GM21825 (cell line): ENCODE data around the gene FAM193A.

ENCODE experiments used
- ATAC-seq: cut with Tn5 transposase; IDR thresholded peaks from one replicate; pipeline ENCODE4 v1.9.1; 2021; ENCODE audit warnings: mild to moderate bottlenecking, moderate library complexity; ENCODE audit not compliant: unreplicated experiment

The FAM193A gene, protein sequence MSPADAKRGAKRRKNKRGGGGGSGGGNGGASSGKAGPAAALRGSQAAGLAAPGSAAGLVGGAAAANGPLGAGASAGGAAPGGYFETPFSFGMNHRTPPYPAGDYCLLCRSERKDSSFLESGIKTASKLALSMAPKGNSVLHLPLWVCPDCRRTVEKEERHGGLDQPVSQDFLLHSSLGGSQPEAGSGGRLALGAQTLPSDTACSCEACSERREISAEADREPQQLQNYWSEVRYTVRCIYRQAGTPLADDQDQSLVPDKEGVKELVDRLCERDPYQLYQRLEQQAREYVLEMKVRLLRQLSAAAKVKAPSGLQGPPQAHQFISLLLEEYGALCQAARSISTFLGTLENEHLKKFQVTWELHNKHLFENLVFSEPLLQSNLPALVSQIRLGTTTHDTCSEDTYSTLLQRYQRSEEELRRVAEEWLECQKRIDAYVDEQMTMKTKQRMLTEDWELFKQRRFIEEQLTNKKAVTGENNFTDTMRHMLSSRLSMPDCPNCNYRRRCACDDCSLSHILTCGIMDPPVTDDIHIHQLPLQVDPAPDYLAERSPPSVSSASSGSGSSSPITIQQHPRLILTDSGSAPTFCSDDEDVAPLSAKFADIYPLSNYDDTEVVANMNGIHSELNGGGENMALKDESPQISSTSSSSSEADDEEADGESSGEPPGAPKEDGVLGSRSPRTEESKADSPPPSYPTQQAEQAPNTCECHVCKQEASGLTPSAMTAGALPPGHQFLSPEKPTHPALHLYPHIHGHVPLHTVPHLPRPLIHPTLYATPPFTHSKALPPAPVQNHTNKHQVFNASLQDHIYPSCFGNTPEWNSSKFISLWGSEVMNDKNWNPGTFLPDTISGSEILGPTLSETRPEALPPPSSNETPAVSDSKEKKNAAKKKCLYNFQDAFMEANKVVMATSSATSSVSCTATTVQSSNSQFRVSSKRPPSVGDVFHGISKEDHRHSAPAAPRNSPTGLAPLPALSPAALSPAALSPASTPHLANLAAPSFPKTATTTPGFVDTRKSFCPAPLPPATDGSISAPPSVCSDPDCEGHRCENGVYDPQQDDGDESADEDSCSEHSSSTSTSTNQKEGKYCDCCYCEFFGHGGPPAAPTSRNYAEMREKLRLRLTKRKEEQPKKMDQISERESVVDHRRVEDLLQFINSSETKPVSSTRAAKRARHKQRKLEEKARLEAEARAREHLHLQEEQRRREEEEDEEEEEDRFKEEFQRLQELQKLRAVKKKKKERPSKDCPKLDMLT (N-terminal part only)

DNA sequence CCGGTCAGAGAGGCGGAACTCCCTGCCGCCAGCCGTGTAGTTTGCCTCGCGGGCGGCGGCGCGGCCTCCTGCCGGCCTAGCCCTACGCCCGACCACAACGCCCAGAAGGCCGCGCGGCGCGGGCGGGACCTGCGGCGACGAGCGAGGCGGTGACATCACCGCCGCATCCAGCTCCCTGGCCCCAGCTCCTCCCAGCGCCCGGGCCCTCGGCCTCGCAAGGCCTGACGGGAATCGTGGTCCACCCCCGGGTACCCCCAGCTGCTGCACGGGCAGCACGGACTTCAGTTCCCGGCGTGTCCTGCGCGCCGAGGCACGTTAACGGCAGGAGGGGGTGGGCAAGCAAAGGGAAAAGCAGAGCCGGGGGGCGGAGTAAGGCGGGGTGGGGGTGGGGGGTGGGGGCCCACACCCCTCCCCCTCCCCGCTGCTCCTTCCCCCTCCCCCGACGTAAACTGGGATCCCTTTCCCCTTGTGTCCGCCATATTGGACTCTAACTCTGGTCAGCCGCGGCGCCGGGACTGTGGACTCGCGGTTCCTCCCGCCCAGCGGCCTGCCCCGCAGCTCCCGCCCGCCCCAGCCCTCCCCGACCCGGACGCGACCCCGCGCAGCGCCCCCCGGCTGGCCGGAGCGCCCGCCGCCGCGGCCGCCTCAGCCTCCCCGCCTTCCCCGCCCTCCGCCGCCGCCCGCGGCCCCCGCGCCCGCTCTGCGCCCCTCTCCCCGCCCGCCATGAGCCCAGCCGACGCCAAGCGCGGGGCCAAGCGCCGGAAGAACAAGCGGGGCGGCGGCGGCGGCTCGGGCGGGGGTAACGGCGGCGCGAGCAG lies at the start of gene FAM193A:
FAM193A (plus strand) TSS at position 455 of the 818 bp plus-strand sequence; CDS start at position 724, 269 bp downstream.
- ATAC-seq = peak; percentile 83

DNA sequence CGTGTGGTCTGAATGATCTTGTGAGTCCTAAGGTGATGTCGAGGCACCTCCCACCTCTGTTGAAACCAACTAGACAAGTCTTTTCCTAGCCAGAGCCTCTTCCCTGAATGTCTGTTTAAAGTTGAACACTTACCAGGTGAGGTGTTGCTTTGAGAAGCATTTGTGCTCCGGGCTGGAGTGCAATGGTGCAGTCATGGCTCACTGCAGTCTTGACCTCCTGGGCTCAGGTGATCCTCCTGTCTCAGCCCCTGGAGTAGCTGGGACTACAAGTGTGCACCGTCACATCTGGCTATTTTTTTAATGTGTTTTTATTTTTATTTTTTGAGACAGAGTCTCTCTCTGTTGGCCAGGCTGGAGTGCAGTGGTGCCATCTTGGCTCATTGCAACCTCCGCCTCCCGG lies 49.5 kb upstream of the FAM193A start:
- ATAC-seq = no peak

DNA sequence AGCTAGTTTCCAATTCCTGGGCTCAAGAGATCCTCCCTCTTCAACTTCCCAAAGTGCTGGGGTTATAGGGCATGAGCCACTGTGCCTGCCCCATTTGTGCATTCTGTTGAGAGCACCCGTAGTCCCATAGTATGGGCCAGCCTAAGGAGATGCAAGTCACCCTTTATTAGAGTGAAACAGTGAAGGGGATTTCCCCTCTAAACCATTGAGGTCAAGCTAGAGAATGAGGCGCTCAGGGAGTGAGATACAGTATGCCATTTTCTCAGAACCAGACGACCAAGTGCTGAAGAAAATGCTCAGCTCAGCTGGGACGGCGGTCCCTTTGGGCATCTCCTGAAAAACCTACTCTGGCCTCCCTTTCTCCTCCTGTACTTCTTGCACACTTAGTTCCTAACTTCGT lies 48.8 kb upstream of the FAM193A start:
- peak; percentile 50 for ATAC-seq

DNA sequence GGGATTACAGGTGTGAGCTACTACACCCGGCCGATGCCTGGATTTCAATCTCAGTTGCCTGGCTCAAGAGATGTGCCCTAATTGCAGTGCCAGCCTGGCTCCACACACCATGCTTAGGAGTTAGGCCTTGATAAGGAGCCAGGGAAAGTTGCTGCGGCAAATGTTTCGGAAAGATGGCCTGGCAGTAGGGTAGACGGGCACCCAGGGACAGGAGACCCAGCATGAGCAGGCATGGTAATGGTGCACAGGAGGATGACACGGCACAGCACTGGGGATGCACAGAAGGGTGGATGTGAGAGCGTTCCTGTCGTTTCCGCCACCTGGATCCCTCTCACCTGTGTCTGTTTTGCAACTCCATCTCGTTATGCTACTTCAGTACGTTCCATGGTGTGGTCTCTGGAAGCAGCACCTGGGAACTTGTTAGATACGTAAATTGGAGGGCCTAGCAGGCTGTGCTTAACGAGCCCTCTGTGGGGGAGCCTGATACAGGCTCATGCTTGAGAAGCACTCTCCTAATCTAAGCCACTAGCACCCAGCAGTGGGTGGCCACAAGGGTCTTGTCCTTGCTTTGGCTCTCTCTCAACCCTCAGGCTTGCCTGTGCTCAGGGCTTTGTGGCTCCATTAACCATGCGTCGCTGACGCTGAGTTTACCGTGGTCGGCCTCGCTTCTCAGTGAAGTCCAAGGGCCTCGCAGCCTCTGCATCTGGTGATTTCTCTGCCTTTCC lies 47.2 kb upstream of the FAM193A start:
- ATAC-seq = no peak

DNA sequence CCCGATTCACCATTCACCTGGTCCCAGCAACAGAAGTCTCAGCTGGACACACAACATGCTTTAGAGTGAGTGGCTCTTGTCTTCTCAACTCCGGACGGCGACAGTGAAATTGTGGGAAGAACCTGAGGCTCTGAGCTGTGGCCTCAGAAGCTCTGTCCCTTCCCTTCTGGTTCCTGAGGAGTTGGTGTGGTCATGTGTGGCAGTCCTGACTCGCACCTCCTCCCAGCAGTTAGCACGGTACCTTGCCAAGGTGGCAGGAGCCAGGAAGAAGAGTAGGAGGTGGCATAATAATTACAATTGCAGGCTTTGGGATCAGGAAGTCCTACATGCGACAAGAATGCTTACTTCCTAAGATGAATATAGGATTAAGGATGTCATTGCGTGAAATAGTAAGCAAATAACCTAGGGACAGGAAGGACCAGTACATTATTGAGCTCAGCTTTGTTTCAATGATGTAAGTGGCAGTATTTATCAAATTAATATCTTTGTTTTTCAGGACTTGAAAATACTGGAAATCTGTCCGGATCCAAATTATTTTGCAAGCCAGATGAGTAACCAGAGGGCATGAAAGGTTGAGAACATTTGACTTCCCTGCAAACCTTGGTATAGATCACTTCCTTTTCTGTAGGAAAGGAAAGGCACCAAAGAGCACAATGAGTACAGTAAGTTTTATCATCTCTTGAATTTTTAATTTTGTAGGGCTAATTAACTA lies 46.5 kb upstream of the FAM193A start:
- no peak for ATAC-seq

DNA sequence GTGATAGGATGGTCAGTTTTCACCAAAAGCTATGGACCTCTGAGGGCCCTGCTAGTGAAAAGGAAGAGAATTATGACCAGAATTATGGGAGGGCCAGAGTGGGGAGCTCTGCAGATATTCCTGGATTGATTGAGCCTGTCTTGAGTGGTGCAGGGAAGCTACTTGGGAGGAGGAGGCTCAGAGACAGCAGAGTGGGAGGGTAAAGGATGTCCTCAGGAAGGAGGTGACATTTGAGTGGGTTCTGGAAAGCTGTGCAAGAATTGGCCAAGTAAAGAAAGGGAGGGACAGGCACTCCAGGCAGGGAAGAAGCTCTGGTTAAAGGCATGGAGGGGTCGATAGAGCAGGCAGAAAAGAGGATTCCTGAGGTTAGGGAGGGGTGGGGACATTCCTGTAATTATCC lies 43.5 kb upstream of the FAM193A start:
- no peak for ATAC-seq

DNA sequence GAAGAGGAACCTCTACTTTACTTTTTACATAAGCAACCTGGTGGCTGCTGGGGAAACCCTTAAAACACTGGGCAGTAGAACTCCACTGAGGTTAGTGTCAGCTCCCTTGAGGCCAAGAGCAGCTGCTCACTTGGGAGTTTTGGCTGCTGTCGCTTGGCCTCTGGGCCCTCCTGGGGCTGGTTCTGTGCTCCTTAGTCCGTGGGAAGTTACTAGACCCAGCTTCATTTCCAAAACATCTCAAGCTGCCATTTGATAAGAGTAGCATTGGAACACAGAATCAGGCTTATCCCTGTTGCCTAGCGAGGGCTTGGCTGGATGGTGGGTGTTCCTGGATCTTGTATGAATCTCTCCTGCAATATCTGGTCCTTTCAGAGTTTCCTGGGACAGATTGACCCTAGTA lies 41.5 kb upstream of the FAM193A start:
- ATAC-seq = no peak

DNA sequence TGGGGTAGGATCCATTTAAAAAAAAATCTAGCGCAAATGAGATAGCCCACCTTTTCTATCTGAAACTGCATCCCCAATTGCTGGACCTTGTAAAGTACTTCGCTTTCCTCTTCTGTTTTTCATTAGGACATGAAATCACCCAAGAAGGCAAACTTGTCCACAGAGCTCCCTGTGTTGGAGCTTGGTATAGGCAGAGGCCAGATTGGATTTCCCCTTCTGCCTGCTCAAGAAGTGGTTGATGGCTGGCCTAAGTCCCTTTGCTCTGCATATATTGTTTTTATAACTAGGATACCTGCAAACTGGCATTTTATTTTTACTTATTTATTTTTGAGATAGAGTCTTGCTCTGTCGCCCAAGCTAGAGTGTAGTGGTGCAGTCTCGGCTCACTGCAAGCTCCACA lies 39.1 kb upstream of the FAM193A start:
- ATAC-seq = no peak

DNA sequence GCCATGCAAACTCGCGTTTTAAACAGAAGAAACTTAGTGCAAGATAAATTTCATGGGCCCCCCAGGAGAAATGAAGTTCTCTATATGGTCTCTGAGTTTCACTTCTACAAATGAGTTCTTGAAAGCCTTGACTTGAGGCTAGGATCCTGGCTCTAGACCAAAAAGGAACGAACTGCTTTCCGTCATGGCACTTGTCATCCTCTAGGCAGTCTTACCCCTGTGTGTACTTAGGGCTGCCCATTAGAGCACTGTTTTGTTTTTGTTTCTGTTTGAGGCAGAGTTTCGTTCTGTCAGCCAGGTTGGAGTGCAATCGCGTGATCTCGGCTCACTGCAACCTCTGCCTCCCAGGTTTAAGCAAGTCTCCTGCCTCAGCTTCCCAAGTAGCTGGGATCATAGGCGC lies 38.5 kb upstream of the FAM193A start:
- ATAC-seq = peak; percentile 91

DNA sequence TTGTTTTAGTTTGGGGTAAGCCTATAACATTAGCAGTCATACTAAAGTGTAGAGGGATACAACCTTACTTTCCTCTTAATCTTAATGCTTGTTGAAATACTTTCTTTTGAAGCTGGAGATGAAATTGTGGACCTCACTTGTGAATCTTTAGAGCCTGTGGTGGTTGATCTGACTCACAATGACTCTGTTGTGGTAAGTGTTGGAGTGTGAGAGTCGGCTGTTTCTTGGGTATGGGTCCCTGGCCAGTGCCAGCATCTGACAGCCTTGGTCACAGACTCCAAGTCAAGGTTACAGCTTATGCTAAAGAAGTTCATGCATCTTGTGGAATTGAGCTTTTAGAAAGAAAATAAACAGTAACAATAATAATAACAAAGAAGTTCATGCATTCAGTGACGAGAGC lies 35.9 kb upstream of the FAM193A start:
- no peak for ATAC-seq

DNA sequence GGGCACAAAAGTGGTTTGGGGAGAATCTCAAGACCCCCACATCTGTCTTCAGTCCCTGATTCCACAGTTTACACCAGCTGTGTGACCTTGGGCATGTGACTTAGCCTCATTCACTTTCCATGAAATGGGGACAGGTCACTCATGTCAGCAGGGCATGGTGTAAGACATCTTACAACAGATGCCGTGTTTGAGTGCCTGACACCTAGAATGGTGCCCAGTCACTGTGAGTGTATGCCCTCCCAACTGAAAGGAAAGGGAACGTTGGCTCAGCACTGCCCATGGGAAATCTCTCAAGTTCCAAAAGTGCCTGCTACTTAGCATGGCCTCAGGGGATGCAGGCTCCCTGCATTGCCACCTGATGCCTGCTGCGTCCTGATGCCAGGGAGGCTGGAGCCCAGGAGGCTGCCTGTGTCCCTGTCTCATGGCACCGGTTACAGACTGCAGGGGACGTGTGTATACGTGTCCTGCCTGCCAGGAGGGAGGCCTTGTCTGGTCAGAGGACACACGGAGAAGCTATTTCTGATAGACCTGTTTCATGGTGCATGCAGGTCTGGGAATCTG lies 35.3 kb upstream of the FAM193A start:
- no peak for ATAC-seq

DNA sequence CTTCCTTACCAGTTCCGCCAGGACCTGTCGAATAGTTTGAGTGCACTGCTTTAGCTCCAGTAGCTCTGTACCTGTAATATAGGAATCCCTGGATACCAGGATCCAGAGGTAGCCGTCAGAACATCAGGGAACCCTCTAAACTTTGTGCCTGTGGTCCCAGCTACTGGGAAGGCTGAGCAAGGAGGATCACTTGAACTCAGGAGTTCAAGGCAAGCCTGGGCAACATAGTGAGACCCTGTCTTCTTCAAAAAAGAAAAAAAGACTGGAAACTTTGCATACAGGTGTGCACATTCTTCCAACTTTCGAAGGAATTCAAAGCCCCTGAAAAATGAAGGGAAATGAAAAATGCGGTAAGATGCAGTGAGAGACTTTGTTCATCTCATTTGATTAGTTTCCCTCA lies 32.6 kb upstream of the FAM193A start:
- ATAC-seq = no peak

DNA sequence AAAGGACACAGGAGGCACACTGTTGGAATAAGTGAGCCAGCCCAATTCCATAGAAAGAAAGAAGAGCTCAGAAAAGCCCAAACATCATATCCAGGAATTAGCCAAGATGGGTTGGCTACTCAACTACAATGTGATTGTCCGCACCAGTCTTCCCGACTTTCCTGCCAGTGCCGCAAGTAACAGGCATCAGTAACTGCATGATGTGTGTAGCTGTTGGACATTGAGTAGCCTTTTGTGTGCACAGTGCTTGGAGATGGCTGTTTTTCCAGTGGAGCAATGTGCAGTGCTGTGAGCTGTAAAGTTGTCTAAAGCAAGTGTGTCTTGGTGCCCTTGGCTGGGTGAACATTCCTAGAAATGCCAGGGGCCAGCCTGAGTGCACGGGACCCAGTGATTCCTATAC lies 29.2 kb upstream of the FAM193A start:
- no peak for ATAC-seq

DNA sequence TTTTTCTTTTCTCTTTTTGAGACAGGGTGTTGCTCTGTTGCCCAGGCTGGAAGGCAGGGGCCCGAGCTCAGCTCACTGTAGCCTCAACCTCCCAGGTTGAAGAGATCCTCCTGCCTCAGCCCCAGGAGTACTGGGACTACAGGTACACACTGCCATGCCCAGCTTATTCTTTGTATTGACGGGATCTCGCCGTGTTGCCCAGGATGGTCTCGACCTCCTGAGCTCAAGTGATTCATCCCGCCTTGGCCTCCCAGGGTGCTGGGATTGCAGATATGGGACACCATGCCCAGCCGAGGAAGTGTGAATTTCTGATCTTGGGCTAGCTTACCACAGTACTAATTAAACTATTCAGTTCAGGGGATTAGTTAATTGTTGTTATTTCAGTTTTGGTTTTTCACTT lies 28.6 kb upstream of the FAM193A start:
- no peak for ATAC-seq

DNA sequence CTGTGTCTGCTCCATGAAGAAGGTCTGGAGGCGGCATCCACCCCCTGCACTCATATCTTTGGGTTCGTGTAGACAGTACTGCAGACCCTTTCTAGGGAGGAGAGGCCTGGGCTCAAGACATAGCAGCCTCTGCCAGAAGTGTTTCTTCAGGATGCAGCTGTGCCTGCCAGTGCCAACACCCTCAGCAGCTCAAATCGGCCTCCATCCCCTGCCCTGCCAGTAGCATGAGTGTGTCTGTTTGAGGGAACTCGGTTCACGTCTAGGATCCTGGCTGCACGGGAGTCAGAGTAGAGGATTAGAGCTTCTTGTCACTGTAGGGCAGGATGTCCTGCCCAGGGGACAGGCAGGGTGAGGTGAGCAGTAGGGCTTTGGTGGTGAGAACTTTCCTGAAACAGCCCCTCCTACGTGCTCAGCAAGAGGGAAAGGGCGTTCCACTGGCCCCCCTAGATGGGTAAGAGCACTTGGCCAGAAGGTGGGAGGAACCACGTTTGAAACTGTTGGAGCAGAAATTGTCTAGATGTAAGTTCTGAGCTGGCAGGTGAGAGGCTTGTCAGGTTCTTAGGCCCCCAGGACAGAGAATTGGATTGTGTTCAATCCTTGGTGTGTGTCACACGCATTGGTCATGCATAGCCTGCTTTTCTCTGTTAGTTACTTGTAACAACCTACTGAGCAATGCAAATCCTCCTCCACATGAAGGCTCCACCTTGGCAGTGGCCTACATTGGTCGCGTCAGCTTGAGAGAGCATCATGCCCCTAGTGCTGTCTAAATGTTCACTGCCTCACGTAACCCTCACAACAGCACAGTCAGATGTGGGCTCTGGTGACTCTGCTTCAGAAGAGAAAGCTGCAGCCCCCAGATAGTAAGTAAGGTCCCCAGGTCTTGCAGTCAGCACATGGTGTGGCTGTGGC lies 25.8 kb upstream of the FAM193A start:
- ATAC-seq = no peak

DNA sequence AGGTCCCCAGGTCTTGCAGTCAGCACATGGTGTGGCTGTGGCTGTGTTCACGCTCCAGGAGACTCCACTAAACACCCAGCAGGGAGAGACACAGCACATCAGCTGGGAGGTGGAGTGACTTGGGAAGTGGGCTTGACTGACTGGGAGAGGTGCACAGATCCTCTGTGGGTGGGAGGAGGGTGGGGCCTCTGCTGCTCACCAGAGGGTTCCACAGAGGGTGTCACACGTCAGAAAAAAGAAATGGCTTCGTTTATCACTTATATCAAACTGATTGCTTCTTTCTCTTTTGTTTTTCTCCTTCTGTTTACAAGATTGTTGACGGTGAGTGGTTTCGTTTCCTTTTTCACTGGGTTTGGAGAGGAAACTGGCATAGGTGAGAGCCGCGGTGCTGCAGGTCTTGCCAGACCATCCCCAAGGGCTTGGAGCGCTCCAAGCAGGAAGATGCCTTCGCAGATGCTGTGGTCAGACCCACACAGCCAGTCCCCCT lies 24.8 kb upstream of the FAM193A start:
- ATAC-seq = no peak

DNA sequence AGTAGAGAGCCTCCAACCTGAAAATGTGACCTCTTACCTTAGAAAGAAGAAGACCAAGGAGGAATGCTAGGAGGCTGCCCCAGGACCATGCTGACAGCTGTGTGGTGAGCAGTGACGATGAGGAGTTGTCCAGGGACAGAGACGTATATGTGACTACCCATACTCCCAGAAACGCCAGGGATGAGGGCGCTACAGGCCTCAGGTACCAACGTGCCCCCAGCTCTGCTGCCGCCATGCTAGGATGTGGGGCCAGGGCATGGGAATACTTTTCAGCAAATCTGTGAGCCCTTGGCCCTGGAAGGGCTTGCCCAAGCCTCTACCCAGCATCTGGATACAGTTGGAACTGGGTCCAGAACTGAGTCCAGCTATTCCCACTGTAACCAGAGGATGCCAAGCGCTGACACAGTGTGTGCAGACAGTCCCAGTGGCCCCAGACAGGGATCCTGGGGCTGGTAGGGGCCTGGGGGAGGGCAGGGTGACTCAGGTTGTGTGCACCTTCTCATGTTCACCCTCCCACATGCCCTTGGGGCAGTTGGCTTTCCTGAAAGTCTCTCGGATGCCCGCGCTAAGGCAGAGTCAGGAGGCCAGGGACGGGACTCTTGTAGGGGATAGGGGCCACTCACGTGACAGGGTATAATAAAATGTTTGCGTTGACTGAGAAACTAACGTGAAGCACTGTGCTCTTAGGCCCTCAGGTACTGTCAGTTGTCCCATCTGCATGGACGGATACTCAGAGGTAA lies 23.9 kb upstream of the FAM193A start:
- no peak for ATAC-seq
